Stomach smooth muscle (tissue), 2 donors: ENCODE results near the gene LRCH3.
A peak's percentile ranks its signal among the peaks of the same experiment; 100 is the strongest.

Experiments used
- H3K27ac ChIP-seq: one replicate; pipeline ENCODE4 v1.7.0; 2013; ENCODE audit warnings: mild to moderate bottlenecking, low read length, inconsistent platforms
- H3K27me3 ChIP-seq, 2 donors: one replicate each; pipeline ENCODE4 v1.7.0; 2013; ENCODE audit warnings: low read length in 2 of 2; ENCODE audit not compliant: insufficient read depth in 2 of 2, control insufficient read depth in 1 of 2
- H3K36me3 ChIP-seq, 2 donors: one replicate each; pipeline ENCODE4 v1.7.0; 2013; ENCODE audit warnings: low read length in 2 of 2; ENCODE audit not compliant: control insufficient read depth in 2 of 2, insufficient read depth in 2 of 2
- H3K4me1 ChIP-seq: one replicate; pipeline ENCODE4 v1.7.0; 2013; ENCODE audit warnings: low read length; ENCODE audit not compliant: control insufficient read depth, insufficient read depth
- H3K4me3 ChIP-seq, 2 donors: one replicate each; pipeline ENCODE4 v1.7.0; 2013; ENCODE audit warnings: low read length in 2 of 2
- H3K9ac ChIP-seq, 2 donors: one replicate each; pipeline ENCODE4 v1.7.0; 2013; ENCODE audit warnings: low read length in 2 of 2, mild to moderate bottlenecking in 1 of 2
- H3K9me3 ChIP-seq, 2 donors: one replicate each; pipeline ENCODE4 v1.7.0; 2013; ENCODE audit warnings: low read length in 2 of 2; ENCODE audit not compliant: control insufficient read depth in 2 of 2
- donor health status: healthy.
- donor health status: Pancreatic carcinoma.

The LRCH3 gene

GRCh38 chr3:197793247-197793646 lies 2.2 kb downstream of the LRCH3 start:
- no peak overlapping the region for H3K4me3 ChIP-seq
- no peaks in the 10 kb centered on the region for H3K9me3 ChIP-seq
- peaks cover 2% of the 10 kb centered on the region for H3K4me1 ChIP-seq
- H3K9ac ChIP-seq = no peak overlapping the region
- no peaks in the 10 kb centered on the region for H3K27me3 ChIP-seq
- no peaks in the 10 kb centered on the region for H3K36me3 ChIP-seq
- no peak overlapping the region for H3K27ac ChIP-seq

GRCh38 chr3:197794115-197794514 lies 3.1 kb downstream of the LRCH3 start:
- peaks cover 6% of the 10 kb centered on the region for H3K4me1 ChIP-seq
- H3K27ac ChIP-seq = no peak overlapping the region
- no peaks in the 10 kb centered on the region for H3K9me3 ChIP-seq
- no peaks in the 10 kb centered on the region for H3K27me3 ChIP-seq
- no peaks in the 10 kb centered on the region for H3K36me3 ChIP-seq
- H3K4me3 ChIP-seq = no peak overlapping the region
- no peak overlapping the region for H3K9ac ChIP-seq

GRCh38 chr3:197795200-197795599 lies 4.1 kb downstream of the LRCH3 start:
- Histone ChIP-seq H3K36me3 (no peaks in the 10 kb centered on the region), H3K27me3 (no peaks in the 10 kb centered on the region), H3K4me1 (peaks cover 6% of the 10 kb centered on the region), H3K4me3 (no peak overlapping the region), H3K9me3 (no peaks in the 10 kb centered on the region), H3K27ac (no peak overlapping the region), H3K9ac (no peak overlapping the region)

GRCh38 chr3:197796087-197796486 lies 5.0 kb downstream of the LRCH3 start:
- H3K9ac ChIP-seq = no peak overlapping the region
- no peaks in the 10 kb centered on the region for H3K9me3 ChIP-seq
- H3K4me1 ChIP-seq = peaks cover 6% of the 10 kb centered on the region
- no peaks in the 10 kb centered on the region for H3K36me3 ChIP-seq
- no peaks in the 10 kb centered on the region for H3K27me3 ChIP-seq
- H3K27ac ChIP-seq = no peak overlapping the region
- no peak overlapping the region for H3K4me3 ChIP-seq

- Histone ChIP-seq H3K9me3 (no peaks in the 10 kb centered on the region), H3K36me3 (no peaks in the 10 kb centered on the region), H3K4me1 (peaks cover 6% of the 10 kb centered on the region), H3K27me3 (no peaks in the 10 kb centered on the region), H3K9ac (no peak overlapping the region), H3K27ac (no peak overlapping the region), H3K4me3 (peak overlapping the region; percentile 18 to 44)
These were observed 7.8 kb downstream of the LRCH3 start for GRCh38 chr3:197798863-197799262.

GRCh38 chr3:197800379-197800778 lies 9.3 kb downstream of the LRCH3 start:
- Histone ChIP-seq H3K4me1 (peaks cover 4% of the 10 kb centered on the region), H3K27ac (no peak overlapping the region), H3K36me3 (no peaks in the 10 kb centered on the region)

GRCh38 chr3:197801891-197802778 lies 11.1 kb downstream of the LRCH3 start:
- Histone ChIP-seq H3K36me3 (no peaks in the 10 kb centered on the region), H3K9ac (no peak overlapping the region), H3K27me3 (no peaks in the 10 kb centered on the region), H3K9me3 (no peaks in the 10 kb centered on the region), H3K4me1 (peaks cover 4% of the 10 kb centered on the region), H3K27ac (no peak overlapping the region), H3K4me3 (no peak overlapping the region)

More at GRCh38 chr3:197800379-197800778, 9.3 kb downstream of the LRCH3 start:
- no peaks in the 10 kb centered on the region for H3K27me3 ChIP-seq
- H3K9me3 ChIP-seq = no peaks in the 10 kb centered on the region
- no peak overlapping the region for H3K9ac ChIP-seq
- no peak overlapping the region for H3K4me3 ChIP-seq

- Histone ChIP-seq H3K4me1 (peaks cover 5% of the 10 kb centered on the region), H3K4me3 (no peak overlapping the region), H3K9me3 (no peaks in the 10 kb centered on the region), H3K27ac (no peak overlapping the region), H3K9ac (no peak overlapping the region), H3K27me3 (no peaks in the 10 kb centered on the region), H3K36me3 (no peaks in the 10 kb centered on the region)
These were observed 11.9 kb downstream of the LRCH3 start for GRCh38 chr3:197802779-197803459.

GRCh38 chr3:197804511-197804910 lies 13.5 kb downstream of the LRCH3 start:
- no peaks in the 10 kb centered on the region for H3K9me3 ChIP-seq
- no peak overlapping the region for H3K4me3 ChIP-seq
- no peaks in the 10 kb centered on the region for H3K27me3 ChIP-seq
- H3K36me3 ChIP-seq = no peaks in the 10 kb centered on the region
- H3K9ac ChIP-seq = no peak overlapping the region
- peaks cover 5% of the 10 kb centered on the region for H3K4me1 ChIP-seq
- no peak overlapping the region for H3K27ac ChIP-seq

GRCh38 chr3:197807969-197808587 lies 17.0 kb downstream of the LRCH3 start:
- no peaks in the 10 kb centered on the region for H3K36me3 ChIP-seq
- peak overlapping the region in 1 of 2 donors; percentile 45 for H3K9ac ChIP-seq
- peak overlapping the region; percentile 26 for H3K27ac ChIP-seq
- H3K4me1 ChIP-seq = peaks cover 5% of the 10 kb centered on the region
- no peak overlapping the region for H3K4me3 ChIP-seq
- no peaks in the 10 kb centered on the region for H3K27me3 ChIP-seq
- H3K9me3 ChIP-seq = no peaks in the 10 kb centered on the region
